Esophagus squamous epithelium (tissue), 5 donors: ENCODE results near the gene CLN3. TPM values are rescaled to one million over a fixed set of nuclear protein-coding genes. Genes with fewer than 3 reads are reported as not detected.

Source experiments
- DNase-seq: peaks from one replicate; lab custom pipeline; 2025; lab: John Stamatoyannopoulos, UW
- H3K27ac ChIP-seq, 4 donors: fragments of 200-600 bp; sonication (generic); one replicate each; pipeline ENCODE4 v1.5.1; 2016 to 2019; ENCODE audit warnings: mild to moderate bottlenecking in 1 of 4
- H3K27me3 ChIP-seq, 4 donors: fragments of 200-600 bp; sonication (generic); 1 replicate in 3 of 4; 2 replicates in 1 of 4; pipeline versions ENCODE4 v1.5.1 to v1.6.0; 2017 to 2021; ENCODE audit warnings: antibody characterized with exemption in 1 of 4
- H3K36me3 ChIP-seq, 3 donors: fragments of 200-600 bp; sonication (generic); one replicate each; pipeline ENCODE4 v1.5.1; 2016 to 2019
- H3K4me1 ChIP-seq, 3 donors: fragments of 200-600 bp; sonication (generic); one replicate each; pipeline ENCODE4 v1.5.1; 2017 to 2019
- H3K4me3 ChIP-seq, 4 donors: fragments of 200-600 bp; sonication (generic); 1 replicate in 3 of 4; 2 replicates in 1 of 4; pipeline ENCODE4 v1.5.1; 2016 to 2019; ENCODE audit warnings: mild to moderate bottlenecking in 2 of 4, moderate library complexity in 1 of 4
- H3K9me3 ChIP-seq, 3 donors: fragments of 200-600 bp; sonication (generic); one replicate each; pipeline ENCODE4 v1.5.1; 2016 to 2019
- CTCF ChIP-seq, 6 experiments: fragments of 450-650 bp in 4 of 6; fragments of 200-600 bp in 2 of 6; sonication (generic) in 2 of 6; IDR thresholded peaks; one replicate each; pipeline ENCODE4 v1.5.1; 2016 to 2019; ENCODE audit warnings: antibody characterized with exemption in 6 of 6, mild to moderate bottlenecking in 4 of 6, moderate library complexity in 4 of 6
- POLR2A ChIP-seq, 4 donors: fragments of 450-650 bp; IDR thresholded peaks; one replicate each; pipeline ENCODE4 v1.6.1; 2017; ENCODE audit warnings: antibody characterized with exemption in 4 of 4, mild to moderate bottlenecking in 4 of 4, moderate library complexity in 3 of 4
- WGBS, 2 donors: methylation state at CpG; one replicate each; pipeline ENCODE4 v1.1.5; 2018; 5-methylcytosine and 5-hydroxymethylcytosine counted together
- intact Hi-C: fragments of 100-400 bp; cut with DNase I; formaldehyde crosslinking; loops from one replicate; pipeline ENCODE4 v1.15.0; 2022
- total RNA-seq, 4 donors: library from RNA; depleted of rRNA; stranded (reverse); fragments of >200 nt; gene quantifications; one replicate each; pipeline ENCODE4 v1.1.0, GENCODE V29; 2016
- donor health status: DM: yes; HTN: yes; CAD: no.

The CLN3 gene
- total RNA-seq, 4 donors from 2014 or later, result 12.2 to 40.2 (median 19.0) TPM

GRCh38 chr16:28522792-28523191 is 30.9 kb upstream of the CLN3 start:
- Histone ChIP-seq H3K4me1 (peaks cover 0 to 7% (median 0%) of the 10 kb centered on the region in 3 donors), H3K27me3 (no peaks in the 10 kb centered on the region), H3K9me3 (no peaks in the 10 kb centered on the region), H3K4me3 (no peak overlapping the region), H3K27ac (no peak overlapping the region), H3K36me3 (no peaks in the 10 kb centered on the region)
- no peak for DNase-seq
- TF ChIP-seq CTCF (IDR thresholded peaks at IDR 0.05), result no peak
- TF ChIP-seq POLR2A (IDR thresholded peaks at IDR 0.05), result no peak
- WGBS, 2 donors, result 70 to 82% methylated on average over 11 of the region's 11 CpGs
- intact Hi-C loops, result no loop called here

DNA sequence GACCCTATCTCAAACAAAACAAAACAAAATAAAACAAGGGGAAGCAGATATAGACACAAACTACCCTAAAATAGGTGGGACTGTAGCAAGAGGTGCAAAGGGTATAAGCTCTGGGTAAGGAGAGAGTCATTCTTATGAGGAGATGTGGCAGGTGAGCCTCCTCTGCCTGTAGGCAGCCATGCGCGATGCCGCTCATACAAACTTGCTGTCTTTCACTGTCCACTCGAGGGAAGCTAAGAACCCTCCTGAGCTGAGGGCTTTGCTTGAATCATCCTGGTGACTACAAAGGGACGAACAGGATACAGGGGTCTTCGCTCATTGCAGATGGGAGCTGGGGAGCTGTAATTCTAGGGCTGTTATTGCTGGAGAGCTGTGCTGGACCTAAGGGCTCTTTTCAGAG is 29.6 kb upstream of the CLN3 start:
- peaks cover 0 to 7% (median 0%) of the 10 kb centered on the region in 3 donors for H3K4me1 ChIP-seq
- H3K9me3 ChIP-seq, result no peaks in the 10 kb centered on the region
- H3K27ac ChIP-seq, result no peak overlapping the region
- 83 to 88% methylated on average over 4 to 6 of the region's 6 CpGs for WGBS, 2 donors
- no peak for DNase-seq
- H3K27me3 ChIP-seq, result no peaks in the 10 kb centered on the region
- TF ChIP-seq POLR2A (IDR thresholded peaks at IDR 0.05) (no peak), CTCF (IDR thresholded peaks at IDR 0.05) (no peak)
- no peaks in the 10 kb centered on the region for H3K36me3 ChIP-seq
- intact Hi-C loops, result no loop called here
- H3K4me3 ChIP-seq, result no peak overlapping the region

GRCh38 chr16:28520672-28521071 is 28.8 kb upstream of the CLN3 start:
- Histone ChIP-seq H3K27me3 (no peaks in the 10 kb centered on the region), H3K4me1 (peaks cover 0 to 7% (median 0%) of the 10 kb centered on the region in 3 donors), H3K36me3 (no peaks in the 10 kb centered on the region), H3K27ac (no peak overlapping the region), H3K4me3 (no peak overlapping the region), H3K9me3 (no peaks in the 10 kb centered on the region)
- WGBS, 2 donors, result 79 to 80% methylated on average over 7 of the region's 7 CpGs
- intact Hi-C loops, result no loop called here
- DNase-seq, result no peak
- TF ChIP-seq CTCF (IDR thresholded peaks at IDR 0.05) (no peak), POLR2A (IDR thresholded peaks at IDR 0.05) (no peak)

DNA sequence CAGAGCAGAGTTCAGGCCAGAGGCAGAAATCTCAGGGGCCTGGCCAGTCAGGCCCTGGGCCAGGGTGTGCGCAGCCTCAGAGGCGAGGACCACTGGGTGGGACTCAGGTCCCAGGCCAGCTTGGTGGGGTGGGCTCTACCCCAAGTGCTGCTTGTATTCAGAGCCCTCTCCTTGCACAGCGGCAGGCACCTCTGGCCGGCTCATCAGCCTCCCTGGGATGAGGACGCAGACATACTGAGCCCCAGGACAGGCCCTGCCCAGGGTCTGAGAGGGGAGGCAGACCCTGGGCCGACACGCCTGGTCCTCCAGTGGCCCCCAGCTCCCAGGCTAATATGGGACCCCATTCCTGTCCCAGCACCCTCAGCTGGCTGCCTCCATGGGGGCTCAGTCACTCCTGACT is 22.4 kb upstream of the CLN3 start:
- Histone ChIP-seq H3K27me3 (no peaks in the 10 kb centered on the region), H3K4me1 (no peaks in the 10 kb centered on the region), H3K9me3 (no peaks in the 10 kb centered on the region), H3K36me3 (no peaks in the 10 kb centered on the region), H3K4me3 (no peak overlapping the region), H3K27ac (no peak overlapping the region)
- no peak for TF ChIP-seq CTCF (IDR thresholded peaks at IDR 0.05)
- no peak for TF ChIP-seq POLR2A (IDR thresholded peaks at IDR 0.05)
- intact Hi-C loops, result no loop called here
- no peak for DNase-seq
- 74 to 87% methylated on average over 3 of the region's 7 CpGs for WGBS, 2 donors

GRCh38 chr16:28513484-28514181 is 21.8 kb upstream of the CLN3 start:
- Histone ChIP-seq H3K27me3 (no peaks in the 10 kb centered on the region), H3K36me3 (no peaks in the 10 kb centered on the region), H3K4me3 (no peak overlapping the region), H3K27ac (no peak overlapping the region), H3K9me3 (no peaks in the 10 kb centered on the region), H3K4me1 (no peaks in the 10 kb centered on the region)
- WGBS, 2 donors, result 81 to 85% methylated on average over 11 to 12 of the region's 12 CpGs
- intact Hi-C loops, result no loop called here
- DNase-seq, result no peak
- TF ChIP-seq POLR2A (IDR thresholded peaks at IDR 0.05), result no peak
- TF ChIP-seq CTCF (IDR thresholded peaks at IDR 0.05), result no peak
